CD14-positive monocyte (primary cell): ENCODE results near the gene HIVEP3. TPM values are rescaled to one million over a fixed set of nuclear protein-coding genes. Genes with fewer than 3 reads are reported as not detected.

Source experiments
- DNase-seq, 3 donors: peaks; one replicate each; pipeline ENCODE4 v3.0.0-alpha.2; 2011 to 2022
- H2AFZ ChIP-seq: 2 replicates; pipeline ENCODE4 v1.6.0; 2012; ENCODE audit warnings: mild to moderate bottlenecking, low read depth, low read length, inconsistent platforms; ENCODE audit not compliant: insufficient read depth, poor library complexity, severe bottlenecking
- H3K27ac ChIP-seq, 2 donors: 1 replicate in 1 of 2; 2 replicates in 1 of 2; pipeline ENCODE4 v1.5.1; 2012 to 2013; ENCODE audit warnings: low read length in 2 of 2, control low read depth in 1 of 2, inconsistent platforms in 1 of 2, low read depth in 1 of 2, mild to moderate bottlenecking in 1 of 2
- H3K27me3 ChIP-seq, 2 donors: one replicate each; pipeline versions ENCODE4 v1.6.0 to v1.6.1; 2011 to 2013; ENCODE audit warnings: low read length in 2 of 2; ENCODE audit not compliant: control insufficient read depth in 2 of 2, insufficient read depth in 2 of 2
- H3K36me3 ChIP-seq, 2 donors: replicated peaks in 1 of 2; 1 replicate in 1 of 2; 2 replicates in 1 of 2; pipeline versions ENCODE4 v1.5.1 to v1.6.1; 2012 to 2013; ENCODE audit warnings: low read length in 2 of 2, control low read depth in 1 of 2, inconsistent platforms in 1 of 2, mild to moderate bottlenecking in 1 of 2; ENCODE audit not compliant: insufficient read depth in 2 of 2, control insufficient read depth in 1 of 2
- H3K4me1 ChIP-seq, 2 donors: 1 replicate in 1 of 2; 2 replicates in 1 of 2; pipeline versions ENCODE4 v1.5.1 to v1.6.1; 2012 to 2013; ENCODE audit warnings: low read length in 2 of 2, control low read depth in 1 of 2, inconsistent platforms in 1 of 2, mild to moderate bottlenecking in 1 of 2, moderate library complexity in 1 of 2; ENCODE audit not compliant: insufficient read depth in 2 of 2, control insufficient read depth in 1 of 2
- H3K4me2 ChIP-seq: replicated peaks from 2 replicates; pipeline ENCODE3; 2012; ENCODE audit warnings: low read length, moderate library complexity, mild to moderate bottlenecking; ENCODE audit not compliant: poor library complexity, severe bottlenecking; ENCODE audit errors: extremely low read depth
- H3K4me3 ChIP-seq, 3 experiments: fragments of 200-600 bp in 1 of 3; sonication (generic) in 1 of 3; replicated peaks in 1 of 3; 1 replicate in 2 of 3; 2 replicates in 1 of 3; pipeline ENCODE4 v1.5.1; 2011 to 2013; ENCODE audit warnings: low read length in 3 of 3, mild to moderate bottlenecking in 3 of 3, control low read depth in 2 of 3, low read depth in 2 of 3, inconsistent platforms in 1 of 3, moderate library complexity in 1 of 3
- H3K79me2 ChIP-seq: 2 replicates; pipeline ENCODE4 v1.6.0; 2012; ENCODE audit warnings: mild to moderate bottlenecking, control low read depth, inconsistent platforms, low read length, moderate library complexity; ENCODE audit not compliant: insufficient read depth
- H3K9ac ChIP-seq: 2 replicates; pipeline ENCODE4 v1.6.0; 2017; ENCODE audit warnings: low read length, mild to moderate bottlenecking; ENCODE audit not compliant: insufficient read depth, poor library complexity, severe bottlenecking
- H3K9me3 ChIP-seq, 2 donors: replicated peaks in 1 of 2; 1 replicate in 1 of 2; 2 replicates in 1 of 2; pipeline versions ENCODE4 v1.5.1 to v1.6.1; 2012 to 2013; ENCODE audit warnings: low read length in 2 of 2, control low read depth in 1 of 2; ENCODE audit not compliant: control insufficient read depth in 1 of 2, insufficient read depth in 1 of 2
- H4K20me1 ChIP-seq: 2 replicates; pipeline ENCODE4 v1.6.0; 2012; ENCODE audit warnings: mild to moderate bottlenecking, low read length, control low read depth, moderate library complexity; ENCODE audit not compliant: insufficient read depth
- H3K27ac Mint-ChIP-seq, 7 donors: one replicate each; pipeline ENCODE4 v1.8.0; 2020; ENCODE audit warnings: mild to moderate bottlenecking in 7 of 7, mixed read lengths in 7 of 7, moderate library complexity in 6 of 7, inconsistent platforms in 2 of 7
- H3K27me3 Mint-ChIP-seq, 3 donors: one replicate each; pipeline ENCODE4 v1.8.0; 2021 to 2022; ENCODE audit warnings: low read depth in 3 of 3, mild to moderate bottlenecking in 3 of 3, mixed read lengths in 3 of 3, moderate library complexity in 3 of 3, inconsistent platforms in 1 of 3
- H3K36me3 Mint-ChIP-seq, 2 donors: one replicate each; pipeline ENCODE4 v1.8.0; 2020; ENCODE audit warnings: mixed read lengths in 2 of 2, inconsistent platforms in 1 of 2, mild to moderate bottlenecking in 1 of 2
- H3K4me1 Mint-ChIP-seq: one replicate; pipeline ENCODE4 v1.8.0; 2020; ENCODE audit warnings: mild to moderate bottlenecking, mixed read lengths
- H3K4me3 Mint-ChIP-seq, 2 donors: one replicate each; pipeline ENCODE4 v1.8.0; 2020; ENCODE audit warnings: mild to moderate bottlenecking in 2 of 2, mixed read lengths in 2 of 2, moderate library complexity in 1 of 2
- H3K9me3 Mint-ChIP-seq, 7 donors: one replicate each; pipeline ENCODE4 v1.8.0; 2020 to 2022; ENCODE audit warnings: mixed read lengths in 7 of 7, mild to moderate bottlenecking in 6 of 7, moderate library complexity in 6 of 7, inconsistent platforms in 2 of 7
- WGBS: methylation state at CpG from one replicate; pipeline ENCODE4 v1.1.5; 2013; ENCODE audit warnings: missing lambda C conversion rate; ENCODE audit not compliant: insufficient coverage; 5-methylcytosine and 5-hydroxymethylcytosine counted together
- intact Hi-C, 2 donors: fragments of 100-400 bp; cut with micrococcal nuclease; formaldehyde crosslinking; loops; one replicate each; pipeline versions ENCODE4 v1.15.0 to v1.15.1; 2023
- polyA plus RNA-seq, 3 donors: library from polyadenylated mRNA; depleted of rRNA in 1 of 3; unstranded in 2 of 3; stranded (reverse) in 1 of 3; fragments of 300-500 nt in 2 of 3; fragments of >200 nt in 1 of 3; fragmentation: Illumina TruSeq in 2 of 3; gene quantifications; 1 replicate in 2 of 3; 2 replicates in 1 of 3; pipeline ENCODE4 v1.2.3, GENCODE V29; 2012 to 2021
- TF ChIP-seq, protein P1 (sequence below): fragments of 200-600 bp; IDR thresholded peaks from one replicate; pipeline ENCODE4 v1.8.0; 2022; ENCODE audit warnings: antibody characterized with exemption, mild to moderate bottlenecking

Gene HIVEP3
- polyA plus RNA-seq, 3 donors: 1.2 to 3.7 (median 1.8) TPM

DNA sequence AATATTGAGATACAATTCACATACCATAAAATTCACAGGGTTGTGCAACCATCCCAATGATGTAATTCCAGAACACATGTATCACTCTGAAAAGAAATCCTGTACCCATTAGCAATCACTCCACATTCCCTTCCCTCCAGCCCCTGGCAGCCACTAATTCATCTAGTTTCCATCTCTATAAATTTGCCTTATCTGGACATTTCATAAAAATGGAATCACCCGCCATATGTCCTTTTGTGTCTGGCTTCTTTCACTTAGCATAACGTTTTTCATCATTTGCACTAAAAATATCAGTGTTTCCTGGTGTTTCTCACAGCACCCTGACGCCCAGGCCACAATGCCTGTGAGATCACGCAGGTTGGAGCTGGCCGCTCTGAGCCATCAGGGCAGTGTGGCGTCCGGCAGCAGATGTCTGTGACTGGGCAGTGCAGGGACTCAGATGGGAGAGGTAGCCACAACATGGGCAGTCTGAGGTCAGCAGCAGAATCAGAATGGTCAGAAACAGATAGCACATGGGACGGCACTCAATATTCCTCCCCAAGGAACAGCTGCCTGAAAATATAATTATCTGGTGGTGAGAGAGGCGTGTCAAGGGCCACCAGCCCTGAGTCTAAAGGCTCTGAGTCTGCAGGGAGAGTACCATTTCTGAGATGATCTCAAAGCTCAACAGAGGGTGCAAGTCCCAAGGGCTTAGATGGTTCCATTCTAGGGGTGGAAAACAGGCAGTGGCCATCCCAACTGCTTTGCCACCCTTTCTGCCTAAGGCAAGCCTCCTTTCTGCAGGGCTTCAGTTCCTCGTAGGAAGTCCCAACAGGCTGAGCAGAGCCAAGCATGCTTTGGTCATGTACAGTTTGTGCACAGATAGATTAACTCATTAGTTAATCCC is 304.8 kb downstream of the HIVEP3 start:
- H3K4me3 ChIP-seq: no peak overlapping the region
- DNase-seq: peak in 2 of 3 donors; percentile 19 to 76
- H3K4me1 ChIP-seq: peaks cover 18 to 20% of the 10 kb centered on the region in 2 donors
- no peaks in the 10 kb centered on the region for H3K9me3 ChIP-seq
- H2AFZ ChIP-seq: no peak overlapping the region
- peaks cover 92% of the 10 kb centered on the region for H4K20me1 ChIP-seq
- H3K36me3 Mint-ChIP-seq: peaks cover 15 to 25% of the 10 kb centered on the region in 2 donors
- H3K4me3 Mint-ChIP-seq: peak overlapping the region in 1 of 2 donors; percentile 16
- no peak overlapping the region for H3K9ac ChIP-seq
- H3K27me3 ChIP-seq: no peaks in the 10 kb centered on the region
- peak overlapping the region in 4 of 7 donors; percentile 0 to 38 (median 24) for H3K27ac Mint-ChIP-seq
- intact Hi-C loops: no loop called here
- H3K4me1 Mint-ChIP-seq: peaks cover 39% of the 10 kb centered on the region
- H3K4me2 ChIP-seq: no peak overlapping the region
- 89% methylated on average over 6 of the region's 10 CpGs for WGBS
- H3K36me3 ChIP-seq: no peaks in the 10 kb centered on the region
- TF ChIP-seq, protein P1, sequence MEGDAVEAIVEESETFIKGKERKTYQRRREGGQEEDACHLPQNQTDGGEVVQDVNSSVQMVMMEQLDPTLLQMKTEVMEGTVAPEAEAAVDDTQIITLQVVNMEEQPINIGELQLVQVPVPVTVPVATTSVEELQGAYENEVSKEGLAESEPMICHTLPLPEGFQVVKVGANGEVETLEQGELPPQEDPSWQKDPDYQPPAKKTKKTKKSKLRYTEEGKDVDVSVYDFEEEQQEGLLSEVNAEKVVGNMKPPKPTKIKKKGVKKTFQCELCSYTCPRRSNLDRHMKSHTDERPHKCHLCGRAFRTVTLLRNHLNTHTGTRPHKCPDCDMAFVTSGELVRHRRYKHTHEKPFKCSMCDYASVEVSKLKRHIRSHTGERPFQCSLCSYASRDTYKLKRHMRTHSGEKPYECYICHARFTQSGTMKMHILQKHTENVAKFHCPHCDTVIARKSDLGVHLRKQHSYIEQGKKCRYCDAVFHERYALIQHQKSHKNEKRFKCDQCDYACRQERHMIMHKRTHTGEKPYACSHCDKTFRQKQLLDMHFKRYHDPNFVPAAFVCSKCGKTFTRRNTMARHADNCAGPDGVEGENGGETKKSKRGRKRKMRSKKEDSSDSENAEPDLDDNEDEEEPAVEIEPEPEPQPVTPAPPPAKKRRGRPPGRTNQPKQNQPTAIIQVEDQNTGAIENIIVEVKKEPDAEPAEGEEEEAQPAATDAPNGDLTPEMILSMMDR: no peak
- no peaks in the 10 kb centered on the region for H3K79me2 ChIP-seq
- H3K9me3 Mint-ChIP-seq: no peaks in the 10 kb centered on the region
- H3K27me3 Mint-ChIP-seq: peaks cover 0 to 3% (median 0%) of the 10 kb centered on the region in 3 donors
- no peak overlapping the region for H3K27ac ChIP-seq

DNA sequence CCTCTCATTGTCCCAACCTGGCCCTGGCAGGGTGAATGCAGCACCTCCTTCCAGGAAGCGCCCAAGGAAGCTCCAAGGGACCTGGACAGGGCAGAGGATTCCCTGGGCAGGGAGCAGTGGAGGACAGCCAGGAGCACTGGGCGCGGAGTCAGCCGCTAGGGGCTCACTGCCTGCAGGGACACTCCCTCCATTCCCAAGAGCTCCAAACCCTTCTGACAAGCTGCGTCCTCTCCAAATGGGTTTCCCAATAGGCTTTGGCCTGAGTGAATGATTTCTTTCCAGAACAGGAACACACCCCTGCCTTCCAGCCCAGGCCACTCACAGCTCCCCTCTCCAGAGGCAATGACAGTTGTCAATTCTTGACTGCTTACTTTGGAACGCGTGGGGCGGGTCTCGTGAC is 305.8 kb downstream of the HIVEP3 start:
- Mint-ChIP-seq H3K9me3 (no peaks in the 10 kb centered on the region), H3K4me1 (peaks cover 29% of the 10 kb centered on the region), H3K27me3 (peaks cover 0 to 3% (median 0%) of the 10 kb centered on the region in 3 donors), H3K4me3 (no peak overlapping the region), H3K27ac (no peak overlapping the region), H3K36me3 (peaks cover 17 to 27% of the 10 kb centered on the region in 2 donors)
- Histone ChIP-seq H3K4me2 (no peak overlapping the region), H2AFZ (no peak overlapping the region), H3K4me3 (no peak overlapping the region), H4K20me1 (peaks cover 93% of the 10 kb centered on the region), H3K4me1 (peaks cover 11 to 14% of the 10 kb centered on the region in 2 donors), H3K9ac (no peak overlapping the region), H3K79me2 (no peaks in the 10 kb centered on the region), H3K36me3 (no peaks in the 10 kb centered on the region), H3K27ac (no peak overlapping the region), H3K9me3 (no peaks in the 10 kb centered on the region), H3K27me3 (no peaks in the 10 kb centered on the region)
- intact Hi-C loops: no loop called here
- TF ChIP-seq, protein P1: no peak
- 92% methylated on average over 5 of the region's 9 CpGs for WGBS
- DNase-seq: no peak
